ENCODE measurements around the gene ARHGAP40. TPM values are rescaled to one million over a fixed set of nuclear protein-coding genes. Genes with fewer than 3 reads are reported as not detected.

The ARHGAP40 gene
- total and polyA plus RNA-seq, 10 donors, result 0.03 TPM; not detected in 9

GRCh38 chr20:38651154-38651553 is 49.5 kb downstream of the ARHGAP40 start:
- Histone ChIP-seq H3K9me3 (no peaks in the 10 kb centered on the region), H3K27ac (no peak overlapping the region), H3K4me3 (no peak overlapping the region), H3K36me3 (no peaks in the 10 kb centered on the region), H3K27me3 (replicated peaks in 1 of 7) (peaks cover 0 to 75% (median 3%) of the 10 kb centered on the region in 7 donors), H3K4me1 (peaks cover 0 to 6% (median 6%) of the 10 kb centered on the region in 6 donors)
- intact Hi-C loops (cut with DNase I; ENCODE audit: low total_unique reads), result loop anchor here (5.0 kb wide), 1 partner anchor 101 kb away; no protein-coding TSS in a partner anchor
- no peak for DNase-seq
- 32 to 56% (median 41%) methylated on average over 2 of the region's 2 CpGs for WGBS, 5 donors
- TF ChIP-seq POLR2AphosphoS5 (IDR thresholded peaks at IDR 0.05), result no peak
- no peak for TF ChIP-seq CTCF (IDR thresholded peaks at IDR 0.05 in 8 of 11, conservative IDR thresholded peaks at IDR 0.05 in 3 of 11)
- TF ChIP-seq POLR2A (IDR thresholded peaks at IDR 0.05), result no peak

- 91 to 93% (median 92%) methylated on average over 6 of the region's 6 CpGs for WGBS, 5 donors
- H3K4me3 ChIP-seq, result no peak overlapping the region
- DNase-seq, result no peak
- intact Hi-C loops (cut with DNase I; ENCODE audit: low total_unique reads), result loop anchor here (5.0 kb wide), 1 partner anchor 101 kb away; no protein-coding TSS in a partner anchor
- H3K27ac ChIP-seq, result no peak overlapping the region
- H3K4me1 ChIP-seq, result peaks cover 0 to 2% (median 2%) of the 10 kb centered on the region in 6 donors
- H3K27me3 ChIP-seq (replicated peaks in 1 of 7), result peaks cover 0 to 75% (median 3%) of the 10 kb centered on the region in 7 donors
- H3K36me3 ChIP-seq, result no peaks in the 10 kb centered on the region
- no peaks in the 10 kb centered on the region for H3K9me3 ChIP-seq
- TF ChIP-seq POLR2AphosphoS5 (IDR thresholded peaks at IDR 0.05) (no peak), CTCF (IDR thresholded peaks at IDR 0.05 in 8 of 11, conservative IDR thresholded peaks at IDR 0.05 in 3 of 11) (no peak), POLR2A (IDR thresholded peaks at IDR 0.05) (no peak)
Measured at GRCh38 chr20:38651562-38651961, 50.0 kb downstream of the ARHGAP40 start.

GRCh38 chr20:38652995-38653394 is 51.4 kb downstream of the ARHGAP40 start:
- Histone ChIP-seq H3K36me3 (no peaks in the 10 kb centered on the region), H3K27ac (no peak overlapping the region), H3K4me3 (no peak overlapping the region), H3K9me3 (no peaks in the 10 kb centered on the region), H3K27me3 (replicated peaks in 1 of 7) (peaks cover 0 to 75% (median 3%) of the 10 kb centered on the region in 7 donors), H3K4me1 (no peaks in the 10 kb centered on the region)
- TF ChIP-seq POLR2A (IDR thresholded peaks at IDR 0.05), result no peak
- no peak for TF ChIP-seq POLR2AphosphoS5 (IDR thresholded peaks at IDR 0.05)
- no peak for TF ChIP-seq CTCF (IDR thresholded peaks at IDR 0.05 in 8 of 11, conservative IDR thresholded peaks at IDR 0.05 in 3 of 11)
- intact Hi-C loops (cut with DNase I; ENCODE audit: low total_unique reads), result loop anchor here (5.0 kb wide), 1 partner anchor 99 kb away; no protein-coding TSS in a partner anchor
- WGBS, 5 donors, result 66 to 97% (median 89%) methylated on average over 2 of the region's 2 CpGs
- no peak for DNase-seq

- Histone ChIP-seq H3K4me1 (no peaks in the 10 kb centered on the region), H3K27ac (no peak overlapping the region), H3K27me3 (replicated peaks in 1 of 7) (peaks cover 0 to 52% (median 3%) of the 10 kb centered on the region in 7 donors), H3K9me3 (no peaks in the 10 kb centered on the region), H3K36me3 (no peaks in the 10 kb centered on the region), H3K4me3 (no peak overlapping the region)
- no peak for DNase-seq
- WGBS, 5 donors, result 76 to 88% (median 83%) methylated on average over 5 of the region's 5 CpGs
- intact Hi-C loops (cut with DNase I; ENCODE audit: low total_unique reads), result no loop called here
- TF ChIP-seq POLR2A (IDR thresholded peaks at IDR 0.05), result no peak
- TF ChIP-seq POLR2AphosphoS5 (IDR thresholded peaks at IDR 0.05), result no peak
- TF ChIP-seq CTCF (IDR thresholded peaks at IDR 0.05 in 8 of 11, conservative IDR thresholded peaks at IDR 0.05 in 3 of 11), result no peak
Measured at GRCh38 chr20:38657390-38657789, 55.8 kb downstream of the ARHGAP40 start.

Measured in spleen (tissue), 11 donors.